Putamen (tissue), 1 donor: Measurements from ENCODE around the gene FAM13C.
"Not testable (repeated sequence)": the region's sequence is repeated elsewhere in the genome, so short reads cannot be mapped to it uniquely, and the experiment has no call there.

Experiments
- DNase-seq: peaks from one replicate; pipeline ENCODE4 v3.0.0-alpha.2; 2016; ENCODE audit warnings: low spot score

The FAM13C gene

DNA sequence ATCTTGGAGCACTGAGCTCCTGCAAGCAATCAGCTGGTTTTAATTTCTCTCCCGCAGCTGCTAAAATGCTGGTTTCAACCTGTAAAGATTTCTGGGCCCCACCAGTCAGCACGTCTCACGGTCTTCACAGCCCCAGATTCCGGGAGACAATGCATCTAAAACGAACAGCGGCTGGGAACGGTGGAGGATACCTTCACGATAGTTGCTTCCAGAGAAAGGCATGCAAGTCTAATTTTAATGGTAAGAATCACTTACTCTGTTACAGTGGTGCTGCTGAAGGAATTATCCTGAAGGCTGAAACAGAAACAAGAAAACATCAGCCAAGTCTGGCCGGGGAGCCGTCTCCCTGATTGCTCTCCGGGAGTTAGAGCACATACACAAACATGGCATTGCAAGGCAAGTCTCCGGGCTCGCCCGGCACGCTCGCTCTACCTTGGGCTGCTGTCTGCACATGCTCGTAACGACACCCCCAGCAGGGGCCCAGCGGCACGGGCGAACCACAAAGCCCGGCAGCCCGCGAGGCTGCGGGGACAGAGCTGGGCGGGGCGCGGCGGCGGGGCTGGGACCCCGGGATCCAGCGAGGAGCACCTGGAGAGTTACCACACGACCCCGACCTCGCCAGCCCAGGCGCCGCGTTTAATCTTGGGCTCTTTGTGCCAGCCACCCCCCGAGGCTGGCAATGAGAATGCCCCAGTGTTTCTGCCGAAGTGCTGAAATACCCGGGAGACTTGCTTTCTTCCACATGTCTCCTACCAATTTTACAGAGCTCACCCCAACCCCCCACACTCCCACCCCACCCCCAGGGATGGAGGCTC is at the start of gene FAM13C:
Gene FAM13C (minus strand): TSS at position 406 of the 815 bp plus-strand sequence. CDS start 89 bp downstream, at position 317.
- DNase-seq = peak; percentile 83

DNA sequence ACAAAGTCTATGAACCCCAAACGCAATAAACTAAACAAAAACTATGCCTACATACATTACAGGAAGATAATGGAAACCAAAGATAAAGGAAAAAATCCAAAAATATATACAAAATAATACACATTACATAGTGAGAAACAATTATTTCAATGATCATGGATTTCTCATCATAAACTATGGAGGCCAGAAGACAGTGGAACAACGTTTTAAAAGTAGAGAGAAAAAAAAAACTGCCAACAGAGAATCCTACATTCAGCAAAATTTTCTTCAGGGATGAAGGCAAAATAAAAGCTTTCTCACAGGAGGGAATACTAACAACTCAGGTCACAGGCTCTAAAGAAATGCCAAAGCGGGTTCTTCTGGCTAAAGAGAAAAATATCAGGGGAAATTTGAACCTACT is 42.9 kb upstream of the FAM13C start:
- no peak for DNase-seq

DNA sequence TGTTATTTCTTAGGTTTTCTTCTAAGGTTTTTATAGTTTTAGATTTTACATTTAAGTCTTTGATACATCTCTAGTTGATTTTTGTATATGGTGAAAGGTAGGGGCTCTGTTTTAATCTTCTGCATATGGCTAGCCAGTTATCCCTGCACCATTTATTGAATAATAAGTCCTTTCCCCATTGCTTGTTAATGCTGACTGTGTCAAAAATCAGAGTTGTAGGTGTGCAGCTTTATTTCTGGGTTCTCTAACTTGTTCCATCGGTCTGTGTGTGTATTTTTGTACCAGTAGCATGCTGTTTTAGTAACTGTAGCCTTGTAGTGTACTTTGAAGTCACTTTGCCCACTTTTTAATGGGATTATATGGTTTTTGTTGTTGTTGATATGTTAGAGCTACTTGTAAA is 37.9 kb upstream of the FAM13C start:
- DNase-seq = no peak

DNA sequence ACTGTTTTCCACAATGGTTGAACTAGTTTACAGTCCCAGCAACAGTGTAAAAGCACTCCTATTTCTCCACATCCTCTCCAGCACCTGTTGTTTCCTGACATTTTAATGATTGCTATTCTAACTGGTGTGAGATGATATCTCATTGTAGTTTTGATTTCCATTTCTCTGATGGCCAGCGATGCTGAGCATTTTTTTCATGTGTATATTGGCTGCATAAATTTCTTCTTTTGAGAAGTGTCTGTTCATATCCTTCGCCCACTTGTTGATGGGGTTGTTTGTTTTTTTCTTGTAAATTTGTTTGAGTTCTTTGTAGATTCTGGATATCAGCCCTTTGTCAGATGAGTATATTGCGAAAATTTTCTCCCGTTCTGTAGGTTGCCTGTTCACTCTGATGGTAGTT is 37.0 kb upstream of the FAM13C start:
- DNase-seq = not testable (repeated sequence)

DNA sequence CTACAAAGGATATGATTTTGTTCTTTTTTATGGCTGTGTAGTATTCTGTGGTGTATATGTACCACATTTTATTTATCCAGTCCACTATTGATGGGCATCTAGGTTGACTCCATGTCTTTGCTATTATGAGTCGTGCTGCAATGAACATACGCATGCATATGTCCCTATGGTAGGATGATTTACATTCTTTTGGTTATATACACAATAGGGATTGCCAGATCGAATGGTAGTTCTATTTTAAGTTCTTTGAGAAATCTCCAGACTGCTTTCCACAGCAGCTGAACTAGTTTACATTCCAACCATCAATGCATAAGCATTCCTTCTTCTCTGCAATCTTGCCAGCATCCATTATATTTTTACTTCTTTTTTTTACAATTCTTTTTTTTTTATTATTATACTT is 35.6 kb upstream of the FAM13C start:
- DNase-seq = no peak

DNA sequence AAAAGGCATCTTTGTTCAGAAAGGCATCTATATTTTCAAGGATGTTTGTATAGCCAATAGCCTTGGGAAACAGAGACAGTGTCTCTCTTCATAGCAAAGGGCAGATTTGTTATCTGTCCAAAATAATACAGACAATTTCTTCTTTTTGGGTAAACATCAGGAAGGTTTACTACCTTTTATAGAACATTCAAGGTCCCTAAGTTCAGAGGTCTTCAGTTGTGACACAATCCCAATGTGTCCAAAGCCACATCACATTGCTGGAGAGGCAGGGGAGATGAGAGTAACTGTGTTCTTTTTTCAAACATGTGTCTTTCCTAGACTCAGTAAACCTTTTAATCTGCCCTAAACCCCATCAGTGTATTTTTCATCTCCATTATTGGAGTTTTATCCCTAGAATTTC is 33.6 kb upstream of the FAM13C start:
- no peak for DNase-seq

DNA sequence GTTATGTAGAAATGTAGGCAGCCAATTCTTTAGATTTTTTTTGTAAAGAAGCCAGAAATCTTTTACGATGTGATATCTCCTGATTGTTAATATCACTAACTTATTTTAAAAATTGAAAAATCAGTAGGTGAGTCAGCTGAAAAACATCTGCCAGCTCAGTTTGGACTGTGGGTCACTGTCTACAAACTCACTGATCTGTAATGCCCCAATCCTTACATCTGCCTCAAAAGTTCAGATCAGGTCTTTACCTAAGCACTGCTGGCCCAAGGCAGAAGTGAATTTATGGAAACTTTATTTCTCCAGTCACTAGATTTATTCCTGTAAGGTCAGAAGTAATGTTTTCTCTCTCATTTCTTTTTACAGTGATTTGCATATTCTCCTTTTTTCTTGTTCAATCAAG is 31.0 kb upstream of the FAM13C start:
- DNase-seq = no peak

DNA sequence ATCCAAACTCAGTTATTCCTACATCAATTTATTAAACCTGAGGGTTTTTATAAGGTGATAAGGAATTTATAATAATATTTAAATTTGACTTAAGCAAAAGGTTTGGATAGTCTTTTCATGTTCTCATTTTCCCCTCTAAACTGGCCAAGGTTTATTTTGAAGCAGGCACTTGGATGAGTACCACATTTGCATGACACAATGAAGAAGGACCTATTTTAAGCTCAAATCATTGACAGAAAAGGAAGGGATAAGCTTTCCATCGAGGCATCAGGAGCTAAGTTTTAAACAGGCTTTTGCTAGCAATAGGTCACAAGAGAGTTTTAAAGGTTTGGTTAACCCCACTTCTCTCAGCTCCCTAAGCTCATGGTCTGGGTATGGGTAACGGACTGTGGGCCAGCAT is 28.7 kb upstream of the FAM13C start:
- DNase-seq = no peak

DNA sequence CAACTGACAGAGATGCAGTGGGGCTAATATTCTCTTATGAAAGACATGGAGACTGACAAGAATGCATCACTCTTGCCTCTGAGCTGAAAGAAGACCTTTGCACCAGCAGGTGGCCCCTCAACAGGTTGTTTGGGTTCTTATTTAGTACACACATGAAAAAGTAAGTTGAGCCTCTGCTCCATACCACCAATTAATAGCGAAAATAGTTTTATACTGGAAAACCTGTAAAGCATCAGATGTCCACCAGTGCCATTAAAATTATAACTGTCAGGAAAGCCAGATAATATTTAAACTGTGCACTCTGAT is 26.3 kb upstream of the FAM13C start:
- no peak for DNase-seq

DNA sequence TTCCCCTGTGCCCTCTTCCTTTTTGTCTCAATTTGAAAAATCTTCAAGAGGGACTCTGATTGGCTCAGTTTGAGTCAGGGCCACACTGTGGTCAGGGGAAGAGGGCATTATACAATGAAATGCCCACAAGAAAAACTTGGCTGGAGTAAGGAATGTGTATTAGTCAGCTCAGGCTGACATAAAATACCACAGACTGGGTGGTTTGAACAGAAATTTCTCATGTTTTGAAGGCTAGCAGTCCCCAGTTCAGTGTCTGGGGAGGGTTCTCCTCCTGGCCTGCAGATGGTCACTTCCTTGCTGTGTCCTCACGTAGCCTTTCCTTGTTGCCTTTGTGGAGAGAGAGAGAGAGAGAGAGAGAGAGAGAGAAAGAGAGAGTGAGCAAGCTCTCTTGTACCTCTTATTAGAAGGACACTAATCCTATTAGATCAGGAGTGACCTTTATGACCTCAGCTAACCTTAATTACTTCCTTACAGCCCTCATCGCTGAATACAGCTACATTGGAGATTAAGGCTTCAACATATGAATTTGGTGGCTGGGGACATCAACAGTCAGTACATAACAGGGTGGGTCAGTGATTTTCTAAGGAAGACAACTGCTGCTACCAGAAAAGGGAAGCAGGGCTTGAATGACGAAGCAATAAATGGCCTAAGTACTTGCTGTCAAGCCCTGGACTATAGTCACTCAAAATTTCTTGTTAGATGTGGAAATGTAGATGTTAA is 25.8 kb upstream of the FAM13C start:
- no peak for DNase-seq

DNA sequence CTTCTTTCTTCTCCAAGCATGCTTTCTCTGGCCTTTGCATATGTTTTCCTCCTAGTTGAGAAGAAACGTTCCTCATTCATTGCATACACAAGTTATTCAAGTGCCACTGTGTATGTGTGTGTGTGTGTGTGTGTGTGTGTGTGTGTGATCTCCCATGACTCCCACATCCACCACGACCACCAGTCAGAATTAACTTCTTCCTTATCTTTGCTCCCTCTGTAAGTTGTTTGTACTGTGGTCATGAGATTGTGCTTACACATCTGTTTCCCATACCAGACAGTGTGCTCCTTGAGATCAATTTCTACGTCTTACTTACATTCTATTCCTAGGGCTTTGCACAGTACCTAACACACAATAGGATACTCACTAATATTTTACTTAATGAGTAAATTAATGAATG is 22.4 kb upstream of the FAM13C start:
- no peak for DNase-seq

DNA sequence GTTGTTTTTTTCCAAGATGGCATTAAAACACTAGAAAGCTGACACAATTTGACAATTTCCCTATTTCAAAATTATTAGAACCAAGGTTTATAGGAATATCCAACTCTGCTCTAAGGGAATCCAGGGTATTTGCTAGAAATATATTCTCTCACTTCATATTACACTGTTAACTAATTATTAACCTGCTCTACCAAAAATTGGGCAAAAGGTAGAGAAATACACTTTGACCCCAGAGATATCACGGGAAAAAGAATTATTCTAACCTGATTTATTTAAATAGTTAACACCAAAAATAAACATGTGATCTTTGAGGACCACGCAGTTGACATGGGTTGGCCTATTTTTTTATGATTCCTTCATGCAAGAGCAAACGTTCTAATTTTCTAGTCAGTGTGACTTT is 21.6 kb upstream of the FAM13C start:
- DNase-seq = no peak

DNA sequence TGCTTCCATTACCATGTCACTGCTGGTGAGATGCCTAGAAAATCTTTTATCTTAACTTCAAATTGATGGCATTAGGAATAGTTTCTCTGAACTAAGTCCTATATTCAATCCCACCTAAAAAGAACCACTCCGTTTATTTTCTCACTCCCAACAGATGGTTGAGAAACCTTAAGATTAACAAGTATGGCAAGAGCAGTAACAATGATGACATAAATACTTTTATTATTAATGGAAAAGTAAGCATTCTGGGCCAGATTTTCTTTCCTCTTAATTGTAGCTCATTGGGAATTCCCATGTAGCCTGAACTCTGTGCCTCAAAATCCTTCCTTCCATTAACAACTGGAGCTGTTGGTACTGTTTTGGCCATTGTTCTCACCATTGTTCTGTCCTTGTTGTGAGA is 21.1 kb upstream of the FAM13C start:
- DNase-seq = no peak

DNA sequence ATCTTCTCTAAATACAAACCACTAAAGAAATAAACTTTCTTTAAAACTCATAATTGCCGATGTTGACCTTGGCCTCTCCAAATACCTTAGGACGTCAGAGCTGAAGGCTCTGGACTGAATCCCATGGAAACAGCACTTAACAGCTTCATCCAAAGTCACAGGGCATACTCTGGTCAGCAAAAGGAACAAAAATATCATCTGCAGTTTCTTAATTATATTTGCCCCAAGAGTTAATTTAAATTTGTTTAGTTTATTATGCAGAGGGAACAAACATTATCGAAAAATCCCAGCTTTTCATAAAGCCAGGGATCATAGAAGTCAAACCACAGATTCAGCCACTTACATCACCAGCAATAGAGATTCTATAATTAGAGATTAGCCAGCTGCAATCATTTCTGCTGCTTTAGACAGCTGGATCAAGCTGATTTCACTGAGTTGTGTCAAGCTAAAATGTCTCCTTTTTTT is 20.5 kb upstream of the FAM13C start:
- no peak for DNase-seq

DNA sequence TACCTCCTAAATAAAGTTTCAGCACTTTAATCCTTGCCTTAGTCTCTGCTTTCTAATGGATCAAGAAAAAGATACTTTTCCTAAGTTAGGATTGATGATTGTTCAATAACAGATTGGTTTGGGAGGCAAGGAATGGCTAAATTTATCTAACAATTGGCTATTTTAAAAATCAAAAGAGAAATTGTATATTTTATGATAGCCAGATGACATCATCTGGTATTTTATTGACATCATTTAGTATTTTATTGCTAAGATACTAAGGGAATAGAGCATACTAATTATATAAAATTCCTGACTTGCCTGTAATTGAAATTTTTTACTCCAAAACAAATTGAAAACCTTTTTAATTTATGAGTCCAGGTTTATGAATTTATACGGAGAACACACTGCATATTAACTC is 19.3 kb upstream of the FAM13C start:
- DNase-seq = no peak

DNA sequence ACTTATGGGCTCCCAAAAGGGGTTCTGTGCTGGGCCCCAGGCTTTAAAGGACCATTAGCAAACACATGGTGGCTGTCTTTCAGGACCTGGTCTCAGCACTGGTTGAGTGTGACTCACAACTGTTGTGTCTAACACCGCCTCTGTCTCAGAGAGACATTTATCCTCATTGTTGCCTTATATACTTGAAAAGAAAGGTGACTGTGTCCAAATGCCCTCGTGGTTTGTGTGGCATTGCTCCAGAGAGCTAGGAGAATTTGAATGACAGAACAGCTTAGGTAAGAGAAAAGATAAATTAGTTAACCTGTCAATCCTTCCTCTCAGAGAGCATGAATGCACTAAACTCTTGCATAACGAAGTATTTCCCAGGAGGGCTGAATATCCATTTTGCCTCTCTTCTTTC is 14.5 kb upstream of the FAM13C start:
- no peak for DNase-seq

DNA sequence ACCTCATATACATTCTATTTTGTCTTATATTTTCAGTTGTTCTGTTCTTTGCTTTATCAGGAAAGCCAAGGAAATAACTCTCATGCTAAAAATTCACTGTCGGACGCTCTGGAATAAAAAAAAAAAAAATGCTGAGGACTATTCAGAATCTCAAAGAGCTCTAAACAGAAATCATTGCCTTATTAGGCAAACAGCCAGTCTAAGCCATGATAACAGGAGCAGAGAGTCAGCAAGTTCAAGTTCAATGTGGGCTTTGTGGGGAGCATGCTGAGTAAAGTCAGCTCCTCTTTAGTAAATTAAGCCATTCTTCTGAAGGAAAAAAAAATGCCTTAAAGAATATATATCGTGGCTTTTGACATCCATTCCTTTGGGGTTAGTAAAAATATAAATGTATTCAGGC is 13.6 kb upstream of the FAM13C start:
- DNase-seq = no peak

DNA sequence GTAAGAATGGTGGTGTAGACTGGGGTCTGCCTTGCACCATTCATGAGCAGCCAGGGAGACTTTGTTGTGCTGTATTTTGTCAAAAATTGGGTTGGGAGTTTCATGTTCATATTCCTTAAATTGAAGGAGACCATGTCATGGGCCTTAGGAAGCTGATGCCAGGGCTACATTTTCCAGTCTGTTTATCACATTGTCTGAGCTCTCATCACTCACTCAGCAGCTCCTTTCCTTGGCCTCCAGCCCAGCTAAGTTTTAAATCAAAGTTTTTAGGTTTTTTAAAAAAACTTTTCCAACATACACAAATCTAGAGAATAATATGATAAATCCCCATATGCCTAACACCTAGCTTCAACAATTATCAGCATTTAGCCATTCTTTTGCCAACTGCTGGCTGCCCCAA is 12.6 kb upstream of the FAM13C start:
- no peak for DNase-seq

DNA sequence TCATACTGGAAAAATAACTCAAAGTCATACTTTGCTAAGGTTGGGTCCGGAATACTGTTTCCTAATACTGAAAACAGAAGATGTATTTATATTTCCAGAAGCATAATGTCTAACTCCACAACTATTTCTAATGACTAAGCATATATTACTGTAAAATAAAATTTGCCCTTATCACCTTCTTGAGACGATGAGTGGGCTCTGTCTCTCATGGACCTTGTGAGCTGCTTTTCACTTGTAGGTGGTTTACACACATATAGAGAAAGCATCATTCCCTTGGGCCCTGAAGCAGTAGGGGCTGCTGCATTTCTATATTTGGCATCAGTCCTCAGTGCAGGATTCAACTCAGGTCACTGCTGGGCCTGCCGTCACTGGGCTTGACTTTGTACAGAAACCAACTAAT is 10.7 kb upstream of the FAM13C start:
- DNase-seq = no peak

DNA sequence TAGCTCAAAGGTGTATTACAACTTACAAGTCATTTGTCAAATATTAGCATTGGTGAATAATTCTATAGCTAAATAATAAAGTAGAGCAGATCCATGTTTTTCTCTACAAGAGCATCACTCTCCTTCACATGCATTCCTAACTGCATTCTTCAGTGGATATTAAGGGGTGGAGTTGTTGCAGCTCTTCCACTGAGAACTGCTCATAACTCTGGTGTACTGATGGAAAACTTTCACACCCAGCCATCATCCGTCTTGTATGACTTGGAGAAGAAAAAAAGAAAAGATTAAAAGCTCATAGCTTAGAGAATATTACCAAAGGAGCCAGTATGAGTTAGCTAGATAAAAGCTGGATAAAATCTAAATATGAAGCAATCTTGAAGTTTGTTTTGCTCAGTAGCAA is 10.2 kb upstream of the FAM13C start:
- DNase-seq = no peak

DNA sequence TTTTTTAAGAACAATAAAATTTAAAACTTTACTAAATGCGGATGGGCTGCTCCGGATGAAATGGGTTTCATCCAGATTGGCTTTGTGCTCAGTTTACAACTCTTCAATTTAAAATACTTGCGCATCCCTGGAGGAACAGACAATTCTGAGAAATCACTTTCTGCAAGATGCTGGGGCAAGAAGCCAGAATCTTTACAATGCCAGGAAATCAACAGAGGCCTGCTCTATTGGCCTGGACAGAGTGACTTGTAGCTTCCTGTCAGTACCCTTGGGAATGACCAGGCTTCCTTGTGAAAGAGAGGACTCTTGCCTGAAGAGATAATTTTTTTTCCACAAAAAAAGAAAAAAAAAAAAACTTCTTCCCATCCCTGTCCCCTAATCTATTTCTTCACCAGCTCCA is 3.9 kb upstream of the FAM13C start:
- peak; percentile 83 for DNase-seq

DNA sequence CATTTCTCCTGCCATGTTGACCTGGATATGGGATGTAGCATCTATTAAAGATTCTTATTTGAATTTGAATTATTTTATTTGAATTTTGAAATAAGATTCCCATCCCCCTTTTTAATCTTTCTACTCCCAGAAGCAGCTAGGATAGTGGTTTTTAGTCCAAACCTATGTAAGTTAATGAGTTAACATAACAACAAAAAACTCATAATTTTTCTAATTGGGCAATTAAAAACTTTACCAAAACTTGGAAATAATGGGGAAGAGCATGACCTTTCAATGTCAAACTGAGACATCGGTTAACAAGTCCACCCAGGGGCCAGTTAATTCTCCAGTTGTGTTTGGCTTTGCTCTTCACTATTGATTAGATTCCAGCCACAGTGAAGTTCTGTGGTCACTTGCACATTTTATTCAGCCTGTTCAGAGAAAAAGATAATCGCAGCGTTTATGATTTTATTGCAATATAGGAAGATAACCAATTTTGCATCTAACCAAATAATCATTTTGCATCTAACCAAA is 1.2 kb upstream of the FAM13C start:
- DNase-seq = no peak

DNA sequence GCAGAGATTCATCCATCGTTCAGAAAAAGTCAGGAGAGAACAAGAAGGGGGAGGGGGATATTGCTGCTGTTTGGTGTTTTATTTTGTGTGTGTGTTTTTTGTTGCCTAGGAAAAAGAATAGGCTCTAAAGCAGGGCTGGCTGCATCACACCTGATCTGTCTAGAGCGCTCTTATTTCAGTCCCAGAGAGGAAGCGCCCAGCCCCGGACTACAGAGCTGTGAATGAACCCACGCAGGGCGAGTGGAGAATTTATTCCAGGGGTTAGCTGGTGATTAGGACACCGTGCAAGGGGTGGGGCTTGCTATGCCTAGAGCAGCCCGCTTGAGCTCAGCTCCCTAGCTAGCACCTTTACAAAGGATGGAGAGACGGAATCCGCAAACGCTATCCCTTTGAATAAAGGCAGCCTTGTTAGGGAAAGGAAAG is 621 bp upstream of the FAM13C start:
- DNase-seq = peak; percentile 72
